IPS-18c (cell line): ENCODE measurements around the gene CYB5D1.

Experiments used
- H3K4me3 ChIP-seq: 2 replicates; pipeline ENCODE4 v1.7.0; 2013; ENCODE audit warnings: low read depth, mild to moderate bottlenecking, low read length, moderate library complexity; ENCODE audit not compliant: insufficient read depth
- H3K9me3 ChIP-seq: one replicate; pipeline ENCODE4 v1.6.1; 2013; ENCODE audit warnings: mild to moderate bottlenecking, low read length, moderate library complexity; ENCODE audit not compliant: control insufficient read depth, insufficient read depth

The CYB5D1 gene

DNA sequence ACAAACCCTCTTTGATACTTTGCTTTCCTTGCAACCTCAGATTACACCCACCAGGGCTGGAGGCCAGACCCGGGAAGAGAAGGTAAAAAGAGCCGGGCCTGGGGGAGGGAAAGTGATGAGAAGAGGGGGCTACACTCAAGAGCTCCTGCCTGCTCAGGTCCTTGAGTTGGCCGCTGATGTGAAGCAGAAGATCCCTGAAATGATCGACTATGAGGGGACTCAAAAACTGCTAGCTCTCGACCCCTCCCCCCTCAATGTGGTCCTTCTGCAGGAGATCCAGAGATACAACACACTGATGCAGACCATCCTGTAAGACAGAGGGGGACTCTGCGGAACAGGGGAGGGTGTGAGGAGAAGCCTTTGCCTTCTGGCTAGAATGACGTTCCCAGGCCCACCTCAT is 26.6 kb upstream of the CYB5D1 start:
- H3K9me3 ChIP-seq = peaks cover 2% of the 10 kb centered on the region

GRCh38 chr17:7832431-7832830 is 25.4 kb upstream of the CYB5D1 start:
- peaks cover 2% of the 10 kb centered on the region for H3K9me3 ChIP-seq

More for the DNA sequence above, 26.6 kb upstream of the CYB5D1 start:
- H3K4me3 ChIP-seq = no peak overlapping the region

GRCh38 chr17:7833011-7833794 is 24.6 kb upstream of the CYB5D1 start:
- Histone ChIP-seq H3K4me3 (peak overlapping the region; percentile 85; the same call in 1 of the 2 replicates), H3K9me3 (peaks cover 2% of the 10 kb centered on the region)

More at GRCh38 chr17:7832431-7832830, 25.4 kb upstream of the CYB5D1 start:
- no peak overlapping the region for H3K4me3 ChIP-seq

DNA sequence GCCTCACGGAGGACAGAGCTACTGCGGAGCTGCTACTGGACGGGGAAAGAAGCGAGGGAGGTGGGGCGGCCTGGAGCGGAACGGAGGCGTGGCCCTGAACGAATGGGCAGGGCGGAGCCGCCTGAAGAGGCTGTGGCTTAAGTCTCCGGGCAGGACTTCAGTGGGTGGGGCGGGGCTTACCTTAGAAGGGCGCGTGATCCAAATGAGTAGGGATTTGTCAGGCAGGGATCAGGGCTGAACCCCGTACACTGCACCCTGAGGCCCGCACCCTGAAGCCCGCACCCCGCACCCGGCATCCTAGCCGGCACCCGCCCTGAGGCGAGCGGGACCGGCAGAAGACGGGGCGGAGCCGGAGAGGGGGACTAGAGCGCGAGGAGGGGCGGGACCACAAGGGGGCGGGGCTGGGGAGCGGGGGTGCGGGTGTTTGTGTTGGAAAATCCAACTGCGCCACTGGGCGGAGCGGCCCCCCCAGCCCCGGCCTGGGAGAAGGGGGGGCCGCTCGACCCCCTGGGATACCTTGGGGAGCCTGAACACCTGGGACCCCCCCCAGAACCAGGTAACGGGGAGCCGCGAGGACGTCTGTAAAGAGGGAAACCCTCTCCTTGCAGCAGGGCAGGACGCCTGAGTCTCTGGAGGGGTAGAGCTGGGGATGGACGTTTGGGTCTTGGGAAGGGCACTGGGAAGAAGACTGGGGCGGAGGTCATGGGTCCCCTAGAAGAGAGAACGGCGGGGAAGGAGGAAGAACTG is 23.8 kb upstream of the CYB5D1 start, which contains the start of gene KDM6B:
Gene KDM6B, plus strand, starts transcription at position 423 of the 747 bp plus-strand sequence. CDS start 11,338 bp downstream, outside the sequence.
- Histone ChIP-seq H3K4me3 (peak within 1 kb of the TSS; percentile 85), H3K9me3 (peaks cover 2% of the 10 kb centered on the region)

DNA sequence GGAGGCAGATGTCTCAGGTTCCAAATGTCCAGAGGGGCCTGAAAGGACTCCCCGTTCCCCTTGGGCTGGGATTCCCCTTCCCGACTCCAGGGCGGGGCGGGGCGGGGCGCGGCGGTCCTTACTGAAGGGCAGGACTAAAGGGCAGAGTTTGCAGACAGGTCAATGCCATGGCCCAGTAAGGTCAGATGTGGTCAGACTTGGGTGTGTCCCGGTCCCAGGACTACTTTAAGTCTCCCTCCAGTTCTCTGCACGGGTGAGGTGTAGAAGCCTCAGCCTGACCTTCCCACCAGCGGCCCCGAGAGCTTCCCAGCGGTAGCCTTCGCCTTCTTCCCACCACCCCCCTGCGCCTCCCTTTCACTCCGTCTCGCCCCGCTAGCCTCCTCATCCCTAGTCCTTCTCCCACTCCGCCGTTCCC is 23.3 kb upstream of the CYB5D1 start:
- peaks cover 2% of the 10 kb centered on the region for H3K9me3 ChIP-seq
- peak overlapping the region; percentile 85 for H3K4me3 ChIP-seq

DNA sequence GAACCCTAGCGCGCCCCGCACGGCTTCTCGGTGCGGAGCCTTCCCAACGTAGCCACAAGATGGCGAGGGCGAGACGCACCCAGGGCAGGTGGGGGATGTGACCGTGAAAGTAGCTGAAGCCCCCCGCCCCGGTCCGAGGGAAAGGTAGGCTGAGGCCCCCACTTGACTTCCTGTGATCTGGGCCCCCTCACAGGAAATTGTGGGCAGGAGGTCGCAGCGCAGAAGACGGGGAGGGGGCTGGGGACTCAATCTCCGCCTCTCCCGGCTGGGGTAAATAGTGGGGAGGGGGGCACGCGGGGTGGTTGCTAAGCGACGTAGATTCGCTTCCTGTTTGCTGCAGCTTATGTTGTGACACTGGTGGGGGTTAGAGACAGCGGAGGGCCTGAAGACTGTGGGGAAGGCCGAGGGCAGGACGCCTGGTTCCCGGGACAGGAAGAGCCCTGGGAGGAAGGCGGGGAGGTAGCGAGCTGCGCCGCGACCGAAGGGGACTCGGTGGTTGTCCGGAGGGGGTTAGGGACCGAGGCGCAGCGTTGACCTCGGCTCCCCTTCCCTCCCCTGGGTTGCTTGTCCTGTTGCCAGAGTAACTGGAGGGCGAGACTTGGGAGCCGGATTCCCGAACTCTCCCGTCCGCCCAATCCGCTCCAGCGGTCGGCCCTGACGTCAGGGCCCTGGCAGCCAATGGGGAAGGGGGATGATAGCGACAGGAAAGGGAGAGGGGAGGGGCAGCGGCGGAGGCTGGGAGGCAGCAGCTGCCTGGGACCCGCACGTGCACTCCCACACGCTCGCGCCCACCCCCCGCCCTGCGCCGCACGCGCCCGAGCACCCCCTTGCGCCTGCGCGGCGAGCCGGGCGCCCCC is 22.6 kb upstream of the CYB5D1 start:
- H3K9me3 ChIP-seq = peaks cover 2% of the 10 kb centered on the region
- peak overlapping the region; percentile 85 for H3K4me3 ChIP-seq

DNA sequence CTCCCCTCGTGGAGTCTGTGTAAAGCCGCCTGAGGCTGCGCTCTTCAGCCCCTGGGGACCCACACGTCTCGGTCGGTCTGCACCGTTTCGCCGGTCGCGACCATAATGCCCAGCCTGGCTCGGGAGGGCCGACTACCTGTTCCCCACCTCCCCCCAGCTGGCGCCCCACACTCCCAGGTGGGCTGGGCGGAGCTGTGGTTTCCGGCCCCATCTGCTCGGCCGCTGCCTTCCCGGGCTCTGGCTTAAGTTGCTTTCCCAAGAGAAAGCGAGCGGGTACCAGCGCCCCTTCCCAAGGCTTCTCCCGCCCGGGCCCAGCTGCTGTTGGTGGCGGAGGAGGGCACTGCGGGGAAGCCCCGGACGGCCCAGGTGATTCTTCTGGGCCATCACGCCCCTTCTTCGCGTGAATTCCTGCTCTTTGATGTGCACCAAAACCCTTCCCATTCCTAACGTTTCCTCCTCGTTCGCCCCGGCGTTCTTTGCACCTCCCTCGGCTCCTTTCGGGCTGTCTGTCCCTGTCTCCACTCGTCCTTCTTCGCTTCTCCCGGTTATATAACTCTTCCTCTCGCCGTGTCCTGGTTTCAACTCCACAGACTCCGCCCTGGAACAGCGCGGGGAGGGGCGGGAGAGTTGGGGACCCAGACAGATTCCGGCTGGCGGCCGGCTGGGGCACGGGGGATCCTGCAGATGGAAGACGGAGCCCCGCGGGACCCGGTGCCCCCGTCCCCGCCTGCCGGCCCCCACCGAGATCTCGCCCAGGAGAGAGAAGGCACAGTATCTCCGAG is 21.8 kb upstream of the CYB5D1 start:
- peak overlapping the region; percentile 85 for H3K4me3 ChIP-seq
- H3K9me3 ChIP-seq = no peaks in the 10 kb centered on the region

- Histone ChIP-seq H3K9me3 (no peaks in the 10 kb centered on the region), H3K4me3 (peak overlapping the region; percentile 85)
These were observed 21.0 kb upstream of the CYB5D1 start for GRCh38 chr17:7836596-7837407.

DNA sequence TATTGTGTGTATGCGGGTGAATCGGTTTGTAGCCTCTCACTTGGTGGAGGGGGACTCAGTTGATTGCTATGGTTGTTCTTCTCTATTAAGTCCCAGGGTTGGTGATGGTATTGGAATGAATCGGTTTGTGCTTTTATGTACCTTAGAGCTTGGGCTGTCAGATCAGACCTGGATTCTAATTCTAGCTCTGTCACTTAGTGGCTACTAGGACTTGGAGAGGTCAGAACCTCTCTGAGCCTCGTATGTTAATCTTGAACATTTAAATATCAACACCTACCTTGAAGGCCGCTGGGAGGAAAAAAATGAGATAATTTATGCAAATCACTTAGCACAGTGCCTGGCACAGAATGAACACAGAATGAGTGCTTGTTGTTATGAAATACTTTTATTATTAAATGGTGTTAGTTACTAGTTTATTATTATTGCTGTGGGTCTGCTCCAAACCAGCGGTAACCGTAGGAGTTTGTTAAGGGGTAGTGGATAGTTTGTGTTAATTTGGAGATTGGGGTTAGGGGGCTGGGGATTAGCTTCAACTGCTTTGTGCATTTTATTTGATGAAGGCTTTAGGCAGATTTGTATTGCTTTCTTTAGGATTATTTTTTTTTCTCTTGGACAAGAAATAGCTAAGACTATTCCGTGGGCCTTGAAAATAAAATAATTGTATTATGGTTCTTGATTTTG is 20.3 kb upstream of the CYB5D1 start:
- H3K4me3 ChIP-seq = peak overlapping the region; percentile 38
- no peaks in the 10 kb centered on the region for H3K9me3 ChIP-seq

DNA sequence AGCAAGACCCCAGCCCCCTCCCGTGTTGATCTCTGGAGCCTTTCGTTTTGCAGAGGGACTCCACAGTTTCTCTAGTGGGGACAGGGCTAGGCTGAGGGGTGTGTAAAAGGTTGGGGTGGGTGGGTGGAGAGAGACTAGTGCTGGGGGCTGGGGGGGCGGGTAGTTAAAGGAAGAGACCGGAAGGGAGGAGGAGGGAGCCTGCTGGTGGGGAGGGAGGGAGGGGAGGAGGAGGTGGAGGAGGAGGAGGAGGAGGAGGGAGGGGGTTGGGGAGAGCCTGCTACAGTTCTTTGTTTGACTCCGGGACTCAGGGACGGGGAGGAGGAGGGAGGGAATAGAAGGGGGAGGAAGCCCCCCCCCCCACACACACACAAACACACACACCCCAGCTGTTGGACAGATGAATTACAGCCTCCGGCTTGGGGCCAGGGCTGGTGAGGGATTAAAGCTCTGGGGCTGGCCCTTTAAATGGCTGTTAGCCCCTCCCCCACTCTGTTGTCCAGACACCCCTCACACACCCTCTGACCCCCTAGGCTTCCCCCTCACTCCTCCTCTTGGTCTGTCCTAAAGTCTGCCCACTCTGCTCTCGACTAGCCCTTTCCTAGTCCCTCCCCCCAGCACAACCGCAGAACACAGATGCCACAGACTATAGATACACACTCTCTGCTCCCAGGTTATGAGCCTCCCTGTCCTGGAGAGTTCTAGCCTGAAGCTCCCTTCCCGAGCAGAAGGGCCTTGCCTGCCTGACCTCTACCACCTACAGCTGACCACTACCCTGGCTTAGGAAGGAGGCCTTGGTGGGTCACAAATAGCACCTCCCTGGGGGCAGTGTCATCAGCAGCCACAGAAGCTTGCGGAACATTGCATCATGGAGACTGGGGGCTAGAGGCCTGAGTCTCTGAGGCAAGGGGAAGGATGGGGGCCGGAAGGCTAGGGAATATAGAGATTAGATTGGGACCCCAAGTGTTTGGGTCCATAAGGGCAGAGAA is 19.4 kb upstream of the CYB5D1 start:
- Histone ChIP-seq H3K9me3 (no peaks in the 10 kb centered on the region), H3K4me3 (peak overlapping the region; percentile 34)

GRCh38 chr17:7839190-7839875 is 18.5 kb upstream of the CYB5D1 start:
- no peaks in the 10 kb centered on the region for H3K9me3 ChIP-seq
- no peak overlapping the region for H3K4me3 ChIP-seq

- H3K4me3 ChIP-seq = no peak overlapping the region
These were observed 17.9 kb upstream of the CYB5D1 start for GRCh38 chr17:7839876-7840261.

DNA sequence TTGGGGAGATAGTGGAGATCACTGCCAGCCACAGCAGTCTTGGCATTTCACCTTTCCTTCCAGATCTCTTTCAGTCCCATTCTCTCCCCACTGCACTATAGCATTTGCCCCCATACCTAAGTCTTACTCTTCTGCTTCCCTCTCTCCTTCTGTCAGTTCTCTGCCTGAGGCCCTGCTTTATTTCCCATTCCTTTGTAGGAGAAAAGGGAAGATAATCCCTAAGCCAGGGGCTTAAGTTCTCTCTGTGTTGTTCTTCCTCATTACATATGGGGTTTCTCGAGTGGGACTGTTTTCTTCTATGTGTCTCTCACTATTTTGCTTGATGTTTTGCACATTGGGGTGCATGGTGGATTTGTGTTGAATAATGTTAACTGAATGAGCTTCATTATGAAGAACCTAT is 17.4 kb upstream of the CYB5D1 start:
- Histone ChIP-seq H3K9me3 (no peaks in the 10 kb centered on the region), H3K4me3 (no peak overlapping the region)

More at GRCh38 chr17:7839876-7840261, 17.9 kb upstream of the CYB5D1 start:
- H3K9me3 ChIP-seq = no peaks in the 10 kb centered on the region

DNA sequence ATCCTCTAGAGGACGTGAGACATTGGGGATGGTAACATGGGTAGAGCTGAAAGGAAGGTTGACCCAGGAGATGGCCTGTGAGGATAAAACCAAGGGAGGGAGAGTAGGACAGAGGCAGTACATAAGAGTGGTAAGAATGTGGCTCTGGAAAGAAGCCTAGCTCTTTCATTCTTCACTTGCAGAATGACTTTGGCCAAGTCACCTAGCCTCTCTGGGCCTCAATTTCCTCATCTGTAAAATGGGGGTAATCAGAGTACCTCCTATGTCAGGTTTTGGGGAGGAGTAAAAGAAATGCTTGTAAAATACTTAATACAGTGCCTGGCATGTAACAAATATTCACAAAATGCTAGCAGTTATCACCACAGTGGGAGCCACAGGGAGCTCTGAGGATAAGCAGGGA is 16.9 kb upstream of the CYB5D1 start:
- H3K9me3 ChIP-seq = no peaks in the 10 kb centered on the region
- no peak overlapping the region for H3K4me3 ChIP-seq
